Spinal cord (tissue), 10 donors: ENCODE results near the gene SEMA3G. TPM values are rescaled to one million over a fixed set of nuclear protein-coding genes. Genes with fewer than 3 reads are reported as not detected.

Experiments used
- DNase-seq, 6 donors: peaks; one replicate each; pipeline versions ENCODE4 v3.0.0 to v3.0.0-alpha.2; 2013 to 2015; ENCODE audit warnings: low spot score in 6 of 6, low read depth in 4 of 6
- H3K27ac ChIP-seq: one replicate; pipeline ENCODE4 v1.5.1; 2013; ENCODE audit warnings: low read depth, low read length, control low read depth
- H3K27me3 ChIP-seq: one replicate; pipeline ENCODE4 v1.6.1; 2013; ENCODE audit warnings: low read length; ENCODE audit not compliant: control insufficient read depth, insufficient read depth
- H3K36me3 ChIP-seq: one replicate; pipeline ENCODE4 v1.6.1; 2013; ENCODE audit warnings: low read length; ENCODE audit not compliant: control insufficient read depth, insufficient read depth
- H3K4me1 ChIP-seq: one replicate; pipeline ENCODE4 v1.6.1; 2013; ENCODE audit warnings: low read length; ENCODE audit not compliant: control insufficient read depth, insufficient read depth
- H3K4me3 ChIP-seq: one replicate; pipeline ENCODE4 v1.5.1; 2013; ENCODE audit warnings: low read depth, low read length, control low read depth
- H3K9me3 ChIP-seq: one replicate; pipeline ENCODE4 v1.6.1; 2013; ENCODE audit warnings: low read length; ENCODE audit not compliant: control insufficient read depth, insufficient read depth
- WGBS: methylation state at CpG from one replicate; pipeline ENCODE4 v1.1.5; 2013; ENCODE audit warnings: missing lambda C conversion rate; ENCODE audit not compliant: insufficient coverage; 5-methylcytosine and 5-hydroxymethylcytosine counted together
- polyA plus RNA-seq, 2 donors: library from polyadenylated mRNA; unstranded; fragments of 120-200 nt; gene quantifications; one replicate each; pipeline ENCODE4 v1.2.1, GENCODE V29; 2013; ENCODE audit not compliant: insufficient read length in 2 of 2
- total RNA-seq, 2 donors: library from RNA; depleted of rRNA in 1 of 2; stranded (reverse); fragments of 120-200 nt in 1 of 2; fragments of >200 nt in 1 of 2; gene quantifications; one replicate each; pipeline versions ENCODE4 v1.2.3 to v1.2.4, GENCODE V29; 2013 to 2014
- donor health status: healthy.

SEMA3G gene
- total and polyA plus RNA-seq, 4 donors = 6.3 to 26.6 (median 18.9) TPM

- DNase-seq = no peak
- no peak overlapping the region for H3K27ac ChIP-seq
- WGBS = 96% methylated on average over 58 of the region's 59 CpGs
Measured at GRCh38 chr3:52487788-52488691, 43.1 kb upstream of the SEMA3G start.

GRCh38 chr3:52487050-52487787, 42.3 kb upstream of the SEMA3G start:
- H3K4me3 ChIP-seq = no peak overlapping the region
- H3K27ac ChIP-seq = no peak overlapping the region
- peaks cover 94% of the 10 kb centered on the region for H3K36me3 ChIP-seq
- WGBS = 95% methylated on average over 31 of the region's 31 CpGs
- H3K9me3 ChIP-seq = no peaks in the 10 kb centered on the region
- no peak for DNase-seq
- H3K4me1 ChIP-seq = peaks cover 43% of the 10 kb centered on the region
- H3K27me3 ChIP-seq = no peaks in the 10 kb centered on the region

More at GRCh38 chr3:52487788-52488691, 43.1 kb upstream of the SEMA3G start:
- H3K27me3 ChIP-seq = no peaks in the 10 kb centered on the region
- no peak overlapping the region for H3K4me3 ChIP-seq
- H3K9me3 ChIP-seq = no peaks in the 10 kb centered on the region
- peaks cover 94% of the 10 kb centered on the region for H3K36me3 ChIP-seq
- peaks cover 43% of the 10 kb centered on the region for H3K4me1 ChIP-seq

- WGBS = 54% methylated on average over 8 of the region's 10 CpGs
- no peak overlapping the region for H3K4me3 ChIP-seq
- H3K9me3 ChIP-seq = no peaks in the 10 kb centered on the region
- no peak for DNase-seq
- H3K4me1 ChIP-seq = peaks cover 43% of the 10 kb centered on the region
- H3K36me3 ChIP-seq = peaks cover 94% of the 10 kb centered on the region
- H3K27ac ChIP-seq = peak overlapping the region; percentile 80
- H3K27me3 ChIP-seq = no peaks in the 10 kb centered on the region
Measured at GRCh38 chr3:52484680-52485461, 40.0 kb upstream of the SEMA3G start.

- Histone ChIP-seq H3K4me1 (peaks cover 43% of the 10 kb centered on the region), H3K27ac (peak overlapping the region; percentile 83), H3K36me3 (peaks cover 94% of the 10 kb centered on the region)
Measured at GRCh38 chr3:52483577-52484381, 38.9 kb upstream of the SEMA3G start.

GRCh38 chr3:52483081-52483480, 38.2 kb upstream of the SEMA3G start:
- no peak for DNase-seq
- Histone ChIP-seq H3K4me1 (peaks cover 43% of the 10 kb centered on the region), H3K4me3 (no peak overlapping the region), H3K27me3 (no peaks in the 10 kb centered on the region), H3K9me3 (no peaks in the 10 kb centered on the region), H3K27ac (peak overlapping the region; percentile 83), H3K36me3 (peaks cover 94% of the 10 kb centered on the region)
- 84% methylated on average over 14 of the region's 14 CpGs for WGBS

More at GRCh38 chr3:52483577-52484381, 38.9 kb upstream of the SEMA3G start:
- Histone ChIP-seq H3K9me3 (no peaks in the 10 kb centered on the region), H3K27me3 (no peaks in the 10 kb centered on the region), H3K4me3 (no peak overlapping the region)
- WGBS = 24% methylated on average over 12 of the region's 13 CpGs
- DNase-seq = peak in 4 of 6 donors; percentile 4 to 55 (median 22)

GRCh38 chr3:52481819-52482521, 37.1 kb upstream of the SEMA3G start:
- H3K36me3 ChIP-seq = peaks cover 94% of the 10 kb centered on the region
- H3K4me3 ChIP-seq = no peak overlapping the region
- WGBS = 79% methylated on average over 21 of the region's 23 CpGs
- H3K27me3 ChIP-seq = no peaks in the 10 kb centered on the region
- H3K9me3 ChIP-seq = no peaks in the 10 kb centered on the region
- peaks cover 43% of the 10 kb centered on the region for H3K4me1 ChIP-seq
- H3K27ac ChIP-seq = no peak overlapping the region
- DNase-seq = no peak

- no peak overlapping the region for H3K4me3 ChIP-seq
- H3K27me3 ChIP-seq = no peaks in the 10 kb centered on the region
- 68% methylated on average over 22 of the region's 27 CpGs for WGBS
- H3K9me3 ChIP-seq = no peaks in the 10 kb centered on the region
- peaks cover 42% of the 10 kb centered on the region for H3K4me1 ChIP-seq
- H3K27ac ChIP-seq = no peak overlapping the region
- peak in 1 of 6 donors; percentile 26 for DNase-seq
- peaks cover 94% of the 10 kb centered on the region for H3K36me3 ChIP-seq
Measured at GRCh38 chr3:52480768-52481715, 36.1 kb upstream of the SEMA3G start.
